Ascending aorta (tissue), 2 donors: ENCODE measurements around the gene RNF113B. TPM values are rescaled to one million over a fixed set of nuclear protein-coding genes. Genes with fewer than 3 reads are reported as not detected.

Experiments
- DNase-seq, 2 donors: peaks; one replicate each; pipeline ENCODE4 v3.0.0-alpha.2; 2019; ENCODE audit warnings: low spot score in 2 of 2
- H3K27ac ChIP-seq, 2 donors: fragments of 200-600 bp; sonication (generic); one replicate each; pipeline ENCODE4 v1.5.1; 2016 to 2017; ENCODE audit warnings: mild to moderate bottlenecking in 1 of 2
- H3K27me3 ChIP-seq: fragments of 200-600 bp; sonication (generic); one replicate; pipeline ENCODE4 v1.5.1; 2017
- H3K36me3 ChIP-seq, 2 donors: fragments of 200-600 bp; sonication (generic); one replicate each; pipeline ENCODE4 v1.5.1; 2016
- H3K4me1 ChIP-seq, 2 donors: fragments of 200-600 bp; sonication (generic); one replicate each; pipeline ENCODE4 v1.5.1; 2016 to 2017; ENCODE audit warnings: mild to moderate bottlenecking in 1 of 2
- H3K4me3 ChIP-seq, 2 donors: fragments of 200-600 bp; sonication (generic); one replicate each; pipeline ENCODE4 v1.5.1; 2016 to 2017; ENCODE audit warnings: mild to moderate bottlenecking in 1 of 2
- H3K9me3 ChIP-seq, 2 donors: fragments of 200-600 bp; sonication (generic); one replicate each; pipeline ENCODE4 v1.5.1; 2016
- intact Hi-C: fragments of 100-400 bp; cut with DNase I; formaldehyde crosslinking; loops from one replicate; pipeline ENCODE4 v1.15.1; 2023
- total RNA-seq: library from RNA; depleted of rRNA; stranded (reverse); fragments of >200 nt; gene quantifications from one replicate; pipeline ENCODE4 v1.1.0, GENCODE V29; 2016
- TF ChIP-seq, protein P1 (sequence below), 3 experiments: fragments of 200-600 bp in 2 of 3; fragments of 450-650 bp in 1 of 3; sonication (generic) in 2 of 3; IDR thresholded peaks; one replicate each; pipeline ENCODE4 v1.5.1; 2016 to 2019; ENCODE audit warnings: antibody characterized with exemption in 3 of 3, mild to moderate bottlenecking in 1 of 3, moderate library complexity in 1 of 3

RNF113B gene
- total RNA-seq, 1 donor from 2014 or later = not detected

GRCh38 chr13:98222816-98223215, 45.7 kb upstream of the RNF113B start:
- Histone ChIP-seq H3K9me3 (no peaks in the 10 kb centered on the region), H3K27ac (no peak overlapping the region), H3K27me3 (no peaks in the 10 kb centered on the region), H3K4me3 (no peak overlapping the region), H3K36me3 (no peaks in the 10 kb centered on the region), H3K4me1 (peaks cover 0 to 24% of the 10 kb centered on the region in 2 donors)
- intact Hi-C loops = no loop called here
- TF ChIP-seq, protein P1, sequence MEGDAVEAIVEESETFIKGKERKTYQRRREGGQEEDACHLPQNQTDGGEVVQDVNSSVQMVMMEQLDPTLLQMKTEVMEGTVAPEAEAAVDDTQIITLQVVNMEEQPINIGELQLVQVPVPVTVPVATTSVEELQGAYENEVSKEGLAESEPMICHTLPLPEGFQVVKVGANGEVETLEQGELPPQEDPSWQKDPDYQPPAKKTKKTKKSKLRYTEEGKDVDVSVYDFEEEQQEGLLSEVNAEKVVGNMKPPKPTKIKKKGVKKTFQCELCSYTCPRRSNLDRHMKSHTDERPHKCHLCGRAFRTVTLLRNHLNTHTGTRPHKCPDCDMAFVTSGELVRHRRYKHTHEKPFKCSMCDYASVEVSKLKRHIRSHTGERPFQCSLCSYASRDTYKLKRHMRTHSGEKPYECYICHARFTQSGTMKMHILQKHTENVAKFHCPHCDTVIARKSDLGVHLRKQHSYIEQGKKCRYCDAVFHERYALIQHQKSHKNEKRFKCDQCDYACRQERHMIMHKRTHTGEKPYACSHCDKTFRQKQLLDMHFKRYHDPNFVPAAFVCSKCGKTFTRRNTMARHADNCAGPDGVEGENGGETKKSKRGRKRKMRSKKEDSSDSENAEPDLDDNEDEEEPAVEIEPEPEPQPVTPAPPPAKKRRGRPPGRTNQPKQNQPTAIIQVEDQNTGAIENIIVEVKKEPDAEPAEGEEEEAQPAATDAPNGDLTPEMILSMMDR (IDR thresholded peaks at IDR 0.05) = no peak
- DNase-seq = no peak

DNA sequence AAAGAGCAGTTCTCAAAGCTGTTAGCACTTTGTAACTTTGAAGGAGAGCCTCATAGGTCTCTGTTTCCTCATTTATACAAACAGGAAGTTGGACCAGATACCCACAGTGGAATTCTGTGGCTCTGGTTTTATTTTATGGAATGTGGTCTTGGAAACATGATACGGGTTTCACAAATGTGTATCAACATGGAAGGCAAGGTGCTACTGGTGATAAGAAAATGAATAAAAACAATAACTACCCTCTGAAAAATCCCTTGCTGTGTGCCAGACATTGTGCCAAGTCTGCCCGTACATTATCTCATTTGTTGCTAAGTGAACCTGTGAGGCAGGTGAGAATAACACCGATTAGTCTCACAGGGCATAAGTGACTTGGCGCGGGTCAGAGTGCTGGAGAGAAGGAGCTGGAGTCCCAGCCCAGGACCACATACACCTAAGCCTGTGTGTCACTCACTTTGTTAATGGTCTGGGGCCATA, 45.0 kb upstream of the RNF113B start:
- Histone ChIP-seq H3K4me1 (peaks cover 0 to 24% of the 10 kb centered on the region in 2 donors), H3K36me3 (no peaks in the 10 kb centered on the region)
- TF ChIP-seq, protein P1 (IDR thresholded peaks at IDR 0.05) = no peak

DNA sequence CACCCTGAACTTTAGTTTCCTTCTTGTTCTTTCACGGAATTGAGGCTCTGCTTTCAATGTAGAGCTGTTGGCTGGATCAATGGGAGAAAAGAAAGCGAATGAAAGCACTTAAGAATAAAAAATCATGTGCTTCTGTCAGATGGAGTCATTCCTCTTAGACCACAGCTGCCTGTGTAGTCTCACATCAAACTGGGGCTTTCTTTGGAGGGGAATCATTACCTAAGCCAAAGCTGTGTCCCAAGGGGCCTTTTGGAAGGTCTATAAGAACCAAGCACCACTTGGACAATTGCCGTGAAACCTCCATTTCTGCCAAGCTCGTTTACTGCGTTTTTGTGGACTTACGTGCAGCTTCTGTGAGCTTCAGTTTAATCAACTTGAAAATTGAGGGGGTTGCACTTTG, 44.2 kb upstream of the RNF113B start:
- Histone ChIP-seq H3K27me3 (no peaks in the 10 kb centered on the region), H3K4me3 (no peak overlapping the region), H3K27ac (no peak overlapping the region), H3K4me1 (peaks cover 0 to 24% of the 10 kb centered on the region in 2 donors), H3K9me3 (no peaks in the 10 kb centered on the region), H3K36me3 (no peaks in the 10 kb centered on the region)
- TF ChIP-seq, protein P1 (IDR thresholded peaks at IDR 0.05) = no peak
- intact Hi-C loops = no loop called here
- DNase-seq = no peak

More for the DNA sequence above, 45.0 kb upstream of the RNF113B start:
- no peaks in the 10 kb centered on the region for H3K9me3 ChIP-seq
- H3K4me3 ChIP-seq = no peak overlapping the region
- DNase-seq = no peak
- no peaks in the 10 kb centered on the region for H3K27me3 ChIP-seq
- intact Hi-C loops = no loop called here
- no peak overlapping the region for H3K27ac ChIP-seq

GRCh38 chr13:98220271-98220791, 43.3 kb upstream of the RNF113B start:
- no peaks in the 10 kb centered on the region for H3K9me3 ChIP-seq
- no peaks in the 10 kb centered on the region for H3K27me3 ChIP-seq
- no peak for DNase-seq
- H3K27ac ChIP-seq = no peak overlapping the region
- H3K4me3 ChIP-seq = no peak overlapping the region
- TF ChIP-seq, protein P1 (IDR thresholded peaks at IDR 0.05) = no peak
- intact Hi-C loops = no loop called here
- no peaks in the 10 kb centered on the region for H3K36me3 ChIP-seq
- H3K4me1 ChIP-seq = peaks cover 0 to 24% of the 10 kb centered on the region in 2 donors

DNA sequence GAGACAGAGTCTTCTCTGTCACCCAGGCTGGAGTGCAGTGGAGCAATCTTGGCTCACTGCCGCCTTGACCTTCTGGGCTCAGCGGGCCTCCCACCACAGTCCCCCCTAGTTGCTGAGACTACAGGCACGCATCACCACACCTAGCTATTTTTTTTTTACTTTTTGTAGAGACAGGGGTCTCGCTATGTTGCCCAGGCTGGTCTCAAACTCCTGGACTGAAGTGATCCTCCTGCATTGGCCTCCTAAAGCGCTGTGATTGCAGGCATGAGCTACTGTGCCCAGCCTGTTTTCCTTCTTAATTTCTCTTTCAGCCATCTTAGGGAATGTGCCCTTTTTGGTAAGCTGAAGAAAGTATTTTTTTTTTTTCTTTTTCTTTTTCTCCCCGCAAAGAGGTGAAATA, 42.6 kb upstream of the RNF113B start:
- H3K9me3 ChIP-seq = no peaks in the 10 kb centered on the region
- no peak for DNase-seq
- H3K27ac ChIP-seq = no peak overlapping the region
- TF ChIP-seq, protein P1 (IDR thresholded peaks at IDR 0.05) = no peak
- H3K4me3 ChIP-seq = no peak overlapping the region
- H3K27me3 ChIP-seq = no peaks in the 10 kb centered on the region
- peaks cover 0 to 24% of the 10 kb centered on the region in 2 donors for H3K4me1 ChIP-seq
- H3K36me3 ChIP-seq = no peaks in the 10 kb centered on the region
- intact Hi-C loops = no loop called here

GRCh38 chr13:98217597-98217996, 40.5 kb upstream of the RNF113B start:
- Histone ChIP-seq H3K4me3 (no peak overlapping the region), H3K27ac (no peak overlapping the region), H3K27me3 (no peaks in the 10 kb centered on the region), H3K36me3 (no peaks in the 10 kb centered on the region), H3K9me3 (no peaks in the 10 kb centered on the region), H3K4me1 (peaks cover 0 to 24% of the 10 kb centered on the region in 2 donors)
- TF ChIP-seq, protein P1 (IDR thresholded peaks at IDR 0.05) = no peak
- no peak for DNase-seq
- intact Hi-C loops = no loop called here
